ENCODE data around the gene IGSF3.

DNA sequence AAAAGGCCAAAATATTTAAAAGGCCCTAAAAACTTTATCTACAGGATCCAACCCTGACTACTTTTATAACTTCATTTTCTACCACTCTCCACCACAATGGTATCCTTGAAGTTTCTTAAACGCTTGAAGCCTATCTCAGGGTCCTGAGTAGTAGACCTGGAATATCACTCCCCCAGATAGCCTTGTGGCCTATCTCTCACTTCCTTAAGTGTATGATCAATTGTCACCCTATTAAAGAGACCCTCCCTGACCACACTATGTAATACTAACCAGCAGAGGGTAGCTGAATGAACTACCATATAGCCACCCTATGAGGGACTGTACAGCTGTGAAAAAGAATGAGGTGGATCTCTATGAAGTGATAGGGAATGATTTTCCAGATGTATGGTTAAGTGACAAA lies 102.3 kb downstream of the IGSF3 start:
- TF ChIP-seq, protein P1, sequence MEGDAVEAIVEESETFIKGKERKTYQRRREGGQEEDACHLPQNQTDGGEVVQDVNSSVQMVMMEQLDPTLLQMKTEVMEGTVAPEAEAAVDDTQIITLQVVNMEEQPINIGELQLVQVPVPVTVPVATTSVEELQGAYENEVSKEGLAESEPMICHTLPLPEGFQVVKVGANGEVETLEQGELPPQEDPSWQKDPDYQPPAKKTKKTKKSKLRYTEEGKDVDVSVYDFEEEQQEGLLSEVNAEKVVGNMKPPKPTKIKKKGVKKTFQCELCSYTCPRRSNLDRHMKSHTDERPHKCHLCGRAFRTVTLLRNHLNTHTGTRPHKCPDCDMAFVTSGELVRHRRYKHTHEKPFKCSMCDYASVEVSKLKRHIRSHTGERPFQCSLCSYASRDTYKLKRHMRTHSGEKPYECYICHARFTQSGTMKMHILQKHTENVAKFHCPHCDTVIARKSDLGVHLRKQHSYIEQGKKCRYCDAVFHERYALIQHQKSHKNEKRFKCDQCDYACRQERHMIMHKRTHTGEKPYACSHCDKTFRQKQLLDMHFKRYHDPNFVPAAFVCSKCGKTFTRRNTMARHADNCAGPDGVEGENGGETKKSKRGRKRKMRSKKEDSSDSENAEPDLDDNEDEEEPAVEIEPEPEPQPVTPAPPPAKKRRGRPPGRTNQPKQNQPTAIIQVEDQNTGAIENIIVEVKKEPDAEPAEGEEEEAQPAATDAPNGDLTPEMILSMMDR (conservative IDR thresholded peaks at IDR 0.05), result no peak
- no peak for TF ChIP-seq ZFX (IDR thresholded peaks at IDR 0.05)

Measured in C4-2B (cell line).